ENCODE data around the gene ZBTB4.
A peak's percentile ranks its signal among the peaks of the same experiment; 100 is the strongest.

Gene ZBTB4, protein sequence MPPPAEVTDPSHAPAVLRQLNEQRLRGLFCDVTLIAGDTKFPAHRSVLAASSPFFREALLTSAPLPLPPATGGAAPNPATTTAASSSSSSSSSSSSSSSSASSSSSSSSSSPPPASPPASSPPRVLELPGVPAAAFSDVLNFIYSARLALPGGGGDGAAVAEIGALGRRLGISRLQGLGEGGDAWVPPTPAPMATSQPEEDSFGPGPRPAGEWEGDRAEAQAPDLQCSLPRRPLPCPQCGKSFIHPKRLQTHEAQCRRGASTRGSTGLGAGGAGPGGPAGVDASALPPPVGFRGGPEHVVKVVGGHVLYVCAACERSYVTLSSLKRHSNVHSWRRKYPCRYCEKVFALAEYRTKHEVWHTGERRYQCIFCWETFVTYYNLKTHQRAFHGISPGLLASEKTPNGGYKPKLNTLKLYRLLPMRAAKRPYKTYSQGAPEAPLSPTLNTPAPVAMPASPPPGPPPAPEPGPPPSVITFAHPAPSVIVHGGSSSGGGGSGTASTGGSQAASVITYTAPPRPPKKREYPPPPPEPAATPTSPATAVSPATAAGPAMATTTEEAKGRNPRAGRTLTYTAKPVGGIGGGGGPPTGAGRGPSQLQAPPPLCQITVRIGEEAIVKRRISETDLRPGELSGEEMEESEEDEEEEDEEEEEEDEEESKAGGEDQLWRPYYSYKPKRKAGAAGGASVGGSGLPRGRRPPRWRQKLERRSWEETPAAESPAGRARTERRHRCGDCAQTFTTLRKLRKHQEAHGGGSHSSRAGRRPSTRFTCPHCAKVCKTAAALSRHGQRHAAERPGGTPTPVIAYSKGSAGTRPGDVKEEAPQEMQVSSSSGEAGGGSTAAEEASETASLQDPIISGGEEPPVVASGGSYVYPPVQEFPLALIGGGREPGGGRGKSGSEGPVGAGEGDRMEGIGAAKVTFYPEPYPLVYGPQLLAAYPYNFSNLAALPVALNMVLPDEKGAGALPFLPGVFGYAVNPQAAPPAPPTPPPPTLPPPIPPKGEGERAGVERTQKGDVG

DNA sequence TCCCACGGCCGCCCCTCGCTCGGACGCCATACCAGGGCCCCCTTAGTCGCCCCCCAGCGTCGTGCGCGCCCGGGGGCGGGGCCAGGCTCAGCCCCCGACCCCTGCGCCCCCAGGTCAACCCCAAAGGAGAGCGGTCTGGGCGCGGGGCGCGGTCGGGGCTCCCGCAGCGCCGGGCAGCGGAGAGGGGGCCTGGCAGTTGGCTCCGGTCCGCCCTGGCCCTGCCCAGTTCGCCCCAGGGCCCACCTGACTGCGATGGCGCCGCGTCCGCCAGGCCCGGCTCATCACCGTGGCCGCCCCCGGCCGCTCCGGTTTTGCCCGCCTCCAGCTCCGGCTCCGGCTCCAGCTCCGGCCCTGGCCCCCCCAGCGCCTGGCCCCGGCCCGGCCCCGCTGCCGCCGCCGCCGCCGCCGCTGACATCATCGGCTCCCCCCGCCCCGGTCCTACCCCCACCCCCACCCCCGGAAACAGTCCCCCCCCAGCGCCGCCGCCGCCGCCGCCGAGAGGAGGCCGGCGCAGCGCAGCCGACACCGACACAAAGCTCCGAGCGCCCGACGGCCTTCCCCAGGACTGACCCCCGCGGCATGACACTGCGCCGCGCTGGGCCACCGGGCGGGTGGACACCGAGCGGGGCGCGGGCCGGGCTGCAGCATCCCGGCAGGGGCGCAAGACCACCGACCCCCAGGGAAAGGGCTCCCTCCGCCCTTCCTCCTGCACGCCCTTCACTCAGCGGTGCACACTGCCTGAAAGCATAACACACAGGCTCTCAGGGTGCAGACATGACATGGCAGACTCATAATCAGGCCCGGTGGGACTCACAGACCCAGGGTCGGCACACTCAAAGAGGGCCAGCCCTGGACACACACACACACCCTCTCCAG lies at the start of gene ZBTB4:
TSS of gene ZBTB4 (minus strand) at position 419 of the 876 bp plus-strand sequence. CDS start 12,830 bp downstream, outside the sequence.
- DNase-seq (ENCODE audit: low read depth in 3 of 3) = peak; percentile 37 to 49 (median 46)

DNA sequence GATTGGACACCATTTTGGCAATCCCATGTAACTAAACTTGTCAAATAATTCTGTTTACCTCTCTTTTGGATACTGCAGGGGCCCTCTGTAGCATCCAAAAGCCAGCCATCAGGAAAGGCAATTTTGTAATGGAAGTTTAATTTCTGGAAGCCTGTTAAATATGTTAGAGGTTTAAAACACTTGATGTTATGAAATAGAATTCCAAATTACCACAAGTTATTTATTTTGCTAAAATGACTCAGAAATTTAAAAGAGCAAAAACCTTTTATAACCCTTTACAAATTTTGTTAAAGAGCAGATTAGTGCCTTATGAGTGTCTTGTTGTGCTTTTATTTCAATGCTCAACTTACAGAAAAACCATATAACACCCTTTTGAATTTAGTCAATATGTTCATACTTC lies 49.4 kb upstream of the ZBTB4 start:
- DNase-seq (ENCODE audit: low read depth in 3 of 3) = no peak

GRCh38 chr17:7523033-7523432 lies 43.6 kb upstream of the ZBTB4 start:
- DNase-seq (ENCODE audit: low read depth in 3 of 3) = peak; percentile 9 to 23 (median 18)

- DNase-seq (ENCODE audit: low read depth in 3 of 3) = no peak
Measured at GRCh38 chr17:7515911-7516610, 36.6 kb upstream of the ZBTB4 start.

DNA sequence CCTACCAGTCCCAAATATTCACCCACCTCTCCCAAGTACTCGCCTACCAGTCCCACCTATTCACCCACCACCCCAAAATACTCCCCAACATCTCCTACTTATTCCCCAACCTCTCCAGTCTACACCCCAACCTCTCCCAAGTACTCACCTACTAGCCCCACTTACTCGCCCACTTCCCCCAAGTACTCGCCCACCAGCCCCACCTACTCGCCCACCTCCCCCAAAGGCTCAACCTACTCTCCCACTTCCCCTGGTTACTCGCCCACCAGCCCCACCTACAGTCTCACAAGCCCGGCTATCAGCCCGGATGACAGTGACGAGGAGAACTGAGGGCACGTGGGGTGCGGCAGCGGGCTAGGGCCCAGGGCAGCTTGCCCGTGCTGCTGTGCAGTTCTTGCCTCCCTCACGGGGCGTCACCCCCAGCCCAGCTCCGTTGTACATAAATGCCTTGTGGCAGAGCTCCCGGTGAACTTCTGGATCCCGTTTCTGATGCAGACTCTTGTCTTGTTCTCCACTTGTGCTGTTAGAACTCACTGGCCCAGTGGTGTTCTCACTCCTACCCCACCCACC lies 34.5 kb upstream of the ZBTB4 start:
- peak in 1 of 3 experiments; percentile 8 for DNase-seq (ENCODE audit: low read depth in 3 of 3)

GRCh38 chr17:7512824-7513540 lies 33.6 kb upstream of the ZBTB4 start:
- no peak for DNase-seq (ENCODE audit: low read depth in 3 of 3)

- no peak for DNase-seq (ENCODE audit: low read depth in 3 of 3)
Measured at GRCh38 chr17:7512105-7512504, 32.7 kb upstream of the ZBTB4 start.

DNA sequence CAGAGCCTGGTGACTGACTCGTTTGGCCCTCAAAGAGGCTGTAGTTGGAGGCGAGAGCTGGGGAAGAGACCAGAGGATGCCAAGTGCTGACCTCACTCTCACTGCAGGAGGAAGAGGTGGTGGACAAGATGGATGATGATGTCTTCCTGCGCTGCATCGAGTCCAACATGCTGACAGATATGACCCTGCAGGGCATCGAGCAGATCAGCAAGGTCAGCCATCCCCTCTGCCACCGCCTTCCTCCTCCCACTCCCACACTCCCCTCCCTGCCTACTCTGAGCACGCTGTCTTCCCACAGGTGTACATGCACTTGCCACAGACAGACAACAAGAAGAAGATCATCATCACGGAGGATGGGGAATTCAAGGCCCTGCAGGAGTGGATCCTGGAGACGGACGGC lies 31.7 kb upstream of the ZBTB4 start:
- no peak for DNase-seq (ENCODE audit: low read depth in 3 of 3)

GRCh38 chr17:7509937-7510336 lies 30.5 kb upstream of the ZBTB4 start:
- no peak for DNase-seq (ENCODE audit: low read depth in 3 of 3)

DNA sequence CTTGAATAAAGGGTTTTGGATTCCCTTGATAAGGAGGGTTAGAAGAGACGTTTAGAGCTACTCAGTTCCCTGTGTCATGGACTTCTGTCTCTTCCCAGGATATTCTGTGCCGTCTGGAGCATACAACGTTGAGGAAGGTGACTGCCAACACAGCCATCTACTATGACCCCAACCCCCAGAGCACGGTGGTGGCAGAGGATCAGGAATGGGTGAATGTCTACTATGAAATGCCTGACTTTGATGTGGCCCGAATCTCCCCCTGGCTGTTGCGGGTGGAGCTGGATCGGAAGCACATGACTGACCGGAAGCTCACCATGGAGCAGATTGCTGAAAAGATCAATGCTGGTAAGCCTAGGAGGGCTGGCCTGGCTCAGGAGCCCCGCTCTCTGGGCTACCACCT lies 29.4 kb upstream of the ZBTB4 start:
- no peak for DNase-seq (ENCODE audit: low read depth in 3 of 3)

DNA sequence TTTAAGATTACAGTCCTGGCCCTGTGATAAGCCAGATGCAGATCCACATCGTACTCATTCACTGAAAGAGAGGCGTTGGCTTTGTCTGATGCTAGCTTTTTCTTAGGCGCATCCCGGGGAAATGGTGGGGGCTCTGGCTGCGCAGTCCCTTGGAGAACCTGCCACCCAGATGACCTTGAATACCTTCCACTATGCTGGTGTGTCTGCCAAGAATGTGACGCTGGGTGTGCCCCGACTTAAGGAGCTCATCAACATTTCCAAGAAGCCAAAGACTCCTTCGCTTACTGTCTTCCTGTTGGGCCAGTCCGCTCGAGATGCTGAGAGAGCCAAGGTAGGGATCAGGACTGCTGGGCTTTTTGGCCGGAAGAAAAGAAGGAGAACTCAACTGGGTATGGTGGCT lies 28.7 kb upstream of the ZBTB4 start:
- no peak for DNase-seq (ENCODE audit: low read depth in 3 of 3)

DNA sequence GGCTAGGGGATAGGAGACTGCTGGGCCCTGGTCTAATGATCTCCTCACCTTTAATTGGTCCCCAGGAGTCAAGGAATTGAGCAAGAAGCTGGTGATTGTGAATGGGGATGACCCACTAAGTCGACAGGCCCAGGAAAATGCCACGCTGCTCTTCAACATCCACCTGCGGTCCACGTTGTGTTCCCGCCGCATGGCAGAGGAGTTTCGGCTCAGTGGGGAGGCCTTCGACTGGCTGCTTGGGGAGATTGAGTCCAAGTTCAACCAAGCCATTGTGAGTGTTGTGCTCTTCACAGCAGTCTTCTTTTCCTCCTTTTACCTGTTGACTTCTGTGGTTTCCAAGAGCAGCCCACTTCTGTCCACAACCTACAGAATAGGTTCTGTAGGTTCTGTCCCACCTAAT lies 24.1 kb upstream of the ZBTB4 start:
- no peak for DNase-seq (ENCODE audit: low read depth in 3 of 3)

DNA sequence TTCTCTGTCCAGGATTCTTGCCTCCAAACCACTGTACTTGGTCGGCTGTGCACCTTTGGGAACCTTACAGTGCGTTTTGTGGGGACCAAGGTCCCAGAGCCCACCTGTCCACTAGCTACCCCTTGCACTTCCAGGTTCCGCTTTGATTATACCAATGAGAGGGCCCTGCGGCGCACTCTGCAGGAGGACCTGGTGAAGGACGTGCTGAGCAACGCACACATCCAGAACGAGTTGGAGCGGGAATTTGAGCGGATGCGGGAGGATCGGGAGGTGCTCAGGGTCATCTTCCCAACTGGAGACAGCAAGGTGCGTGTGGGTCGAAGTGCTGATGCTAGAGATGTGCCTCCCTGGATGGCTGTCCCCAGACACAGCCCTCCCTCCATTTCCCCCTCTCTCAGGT lies 23.6 kb upstream of the ZBTB4 start:
- no peak for DNase-seq (ENCODE audit: low read depth in 3 of 3)

GRCh38 chr17:7502171-7502847 lies 22.9 kb upstream of the ZBTB4 start:
- no peak for DNase-seq (ENCODE audit: low read depth in 3 of 3)

DNA sequence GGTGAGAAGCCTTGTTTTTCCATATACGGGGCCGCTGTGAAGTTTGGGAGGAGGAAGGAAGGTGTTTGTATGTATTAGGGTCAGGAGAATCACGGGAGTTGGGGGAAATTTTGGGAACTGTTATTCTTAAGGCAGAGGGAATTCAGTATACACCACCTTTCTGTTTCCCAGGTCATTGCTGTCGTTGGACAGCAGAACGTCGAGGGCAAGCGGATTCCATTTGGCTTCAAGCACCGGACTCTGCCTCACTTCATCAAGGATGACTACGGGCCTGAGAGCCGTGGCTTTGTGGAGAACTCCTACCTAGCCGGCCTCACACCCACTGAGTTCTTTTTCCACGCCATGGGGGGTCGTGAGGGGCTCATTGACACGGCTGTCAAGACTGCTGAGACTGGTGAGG lies 22.3 kb upstream of the ZBTB4 start:
- no peak for DNase-seq (ENCODE audit: low read depth in 3 of 3)

DNA sequence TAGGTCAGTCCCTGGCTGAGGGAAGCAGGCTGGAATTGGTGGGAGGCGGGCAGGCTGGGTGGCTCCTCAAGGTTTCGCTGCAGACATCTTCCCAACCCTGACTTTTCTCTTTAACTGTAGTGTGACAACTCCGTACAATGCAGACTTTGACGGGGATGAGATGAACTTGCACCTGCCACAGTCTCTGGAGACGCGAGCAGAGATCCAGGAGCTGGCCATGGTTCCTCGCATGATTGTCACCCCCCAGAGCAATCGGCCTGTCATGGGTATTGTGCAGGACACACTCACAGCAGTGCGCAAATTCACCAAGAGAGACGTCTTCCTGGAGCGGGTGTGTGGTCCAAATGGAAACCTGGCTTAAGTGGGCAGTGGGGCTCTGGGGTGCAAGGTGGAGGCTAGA lies 19.7 kb upstream of the ZBTB4 start:
- no peak for DNase-seq (ENCODE audit: low read depth in 3 of 3)

- no peak for DNase-seq (ENCODE audit: low read depth in 3 of 3)
Measured at GRCh38 chr17:7497636-7498035, 18.2 kb upstream of the ZBTB4 start.

GRCh38 chr17:7497228-7497627 lies 17.8 kb upstream of the ZBTB4 start:
- DNase-seq (ENCODE audit: low read depth in 3 of 3) = no peak

GRCh38 chr17:7496470-7497183 lies 17.2 kb upstream of the ZBTB4 start:
- DNase-seq (ENCODE audit: low read depth in 3 of 3) = no peak
